OCI-M1 (cell line): ENCODE measurements around the gene BSG.

ENCODE experiments used
- DNase-seq: peaks from one replicate; lab custom pipeline; 2025; lab: John Stamatoyannopoulos, UW

Gene BSG

GRCh38 chr19:572140-572742 lies at the start of gene BSG:
TSS of gene BSG (plus strand) at chr19:572596. CDS start at chr19:572635, 39 bp downstream.
- DNase-seq, result peak; percentile 98

DNA sequence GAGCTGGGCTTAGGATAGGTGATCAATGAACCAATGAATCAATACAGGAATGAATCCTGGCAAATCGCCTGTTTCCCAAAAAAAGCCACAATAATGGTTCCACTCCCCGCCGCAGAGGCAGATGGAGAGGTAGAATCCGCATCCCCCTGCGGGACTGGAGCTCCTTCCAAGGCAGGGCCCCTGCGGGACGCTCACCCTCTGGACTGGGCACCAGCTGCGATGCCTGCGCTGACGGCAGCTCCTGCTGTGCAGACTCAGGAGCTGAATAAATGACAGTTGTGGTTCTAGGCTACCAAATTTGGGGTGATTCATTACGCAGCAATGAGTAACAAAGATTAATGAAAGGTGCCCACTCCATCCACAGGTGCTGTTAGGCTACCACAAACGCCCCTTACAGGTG lies 49.7 kb upstream of the BSG start:
- DNase-seq, result no peak

- no peak for DNase-seq
These were observed 48.2 kb upstream of the BSG start for GRCh38 chr19:524062-524674.

DNA sequence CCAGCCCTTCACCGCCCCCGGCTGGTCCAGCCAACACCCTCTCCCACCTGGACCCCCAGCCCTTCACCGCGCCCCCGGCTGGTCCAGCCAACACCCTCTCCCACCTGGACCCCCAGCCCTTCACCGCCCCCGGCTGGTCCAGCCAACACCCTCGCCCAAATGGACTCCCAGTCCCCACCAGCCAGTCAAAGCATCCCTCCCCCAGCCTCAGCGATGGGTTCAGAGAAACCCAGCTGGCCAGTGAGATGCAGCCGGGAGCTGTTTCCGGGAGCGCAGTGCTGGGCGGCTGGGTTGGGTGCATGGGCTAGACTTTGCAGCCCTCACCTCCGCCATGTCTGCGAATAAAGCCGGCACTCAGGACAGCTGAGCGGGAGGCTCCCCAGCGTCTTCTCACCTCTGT lies 47.4 kb upstream of the BSG start:
- no peak for DNase-seq

DNA sequence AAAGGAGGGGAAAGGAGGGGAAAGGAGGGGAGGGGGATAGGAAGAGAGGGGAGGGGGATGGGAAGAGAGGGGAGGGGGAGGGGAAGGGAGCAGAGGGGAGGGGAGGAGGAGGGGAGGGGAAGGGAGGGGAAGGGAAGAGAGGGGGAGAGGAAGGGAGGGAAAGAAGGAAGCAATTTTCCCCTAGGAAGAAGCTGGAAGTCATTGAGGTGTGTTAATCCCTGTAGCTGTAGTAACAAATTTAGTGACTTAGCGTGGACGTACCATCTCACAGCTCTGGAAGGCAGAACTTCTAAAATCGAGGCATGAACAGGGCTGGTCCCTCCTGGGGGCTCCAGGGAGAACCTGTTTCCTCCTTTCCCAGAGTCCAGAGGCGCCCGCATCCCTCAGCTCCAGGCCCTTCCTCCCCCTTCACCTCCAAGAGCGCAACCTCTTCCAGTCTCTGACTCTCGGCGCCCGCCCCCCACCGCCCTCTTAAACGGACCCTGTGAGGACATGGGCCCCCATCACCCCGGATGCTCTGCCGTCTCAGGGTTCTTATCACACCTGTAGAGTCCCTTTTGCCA lies 46.5 kb upstream of the BSG start:
- peak; percentile 0 for DNase-seq

DNA sequence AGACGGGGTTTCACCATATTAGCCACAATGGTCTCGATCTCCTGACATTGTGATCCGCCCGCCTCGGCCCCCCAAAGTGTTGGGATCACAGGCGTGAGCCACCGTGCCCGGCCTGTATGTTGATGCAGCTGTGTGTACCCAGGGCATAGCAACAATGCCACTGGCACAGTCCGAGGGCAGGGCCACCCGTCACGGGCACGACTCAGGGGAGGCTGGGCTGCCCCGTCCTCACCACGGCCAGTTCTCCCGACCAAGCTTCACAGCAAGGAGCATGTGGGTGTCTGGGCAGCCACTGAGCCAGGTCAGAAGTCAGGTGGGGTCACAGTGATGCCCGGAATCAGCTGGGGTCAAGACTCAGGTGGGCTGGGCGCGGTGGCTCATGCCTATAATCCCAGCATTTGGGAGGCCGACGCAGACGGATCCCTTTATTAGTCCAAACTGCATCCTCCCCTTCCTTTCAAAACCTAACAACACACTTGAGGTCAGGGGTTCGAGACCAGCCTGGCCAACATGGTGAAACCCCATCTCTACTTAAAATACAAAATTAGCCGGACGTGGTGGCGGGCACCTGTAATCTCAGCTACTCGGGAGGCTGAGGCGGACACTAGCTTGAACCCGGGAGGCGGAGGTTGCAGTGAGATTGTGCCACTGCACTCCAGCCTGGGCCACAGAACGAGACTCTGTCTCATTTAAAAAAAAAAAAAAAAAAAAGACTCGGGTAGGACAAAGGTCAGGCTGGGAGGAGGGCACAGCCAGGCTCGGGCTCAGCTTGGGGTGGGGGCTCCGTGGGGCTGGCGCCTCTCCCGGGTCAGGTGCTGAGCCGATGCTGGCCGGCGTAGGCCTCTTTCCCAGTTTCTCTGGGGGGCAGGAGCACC lies 42.0 kb upstream of the BSG start:
- DNase-seq, result no peak

DNA sequence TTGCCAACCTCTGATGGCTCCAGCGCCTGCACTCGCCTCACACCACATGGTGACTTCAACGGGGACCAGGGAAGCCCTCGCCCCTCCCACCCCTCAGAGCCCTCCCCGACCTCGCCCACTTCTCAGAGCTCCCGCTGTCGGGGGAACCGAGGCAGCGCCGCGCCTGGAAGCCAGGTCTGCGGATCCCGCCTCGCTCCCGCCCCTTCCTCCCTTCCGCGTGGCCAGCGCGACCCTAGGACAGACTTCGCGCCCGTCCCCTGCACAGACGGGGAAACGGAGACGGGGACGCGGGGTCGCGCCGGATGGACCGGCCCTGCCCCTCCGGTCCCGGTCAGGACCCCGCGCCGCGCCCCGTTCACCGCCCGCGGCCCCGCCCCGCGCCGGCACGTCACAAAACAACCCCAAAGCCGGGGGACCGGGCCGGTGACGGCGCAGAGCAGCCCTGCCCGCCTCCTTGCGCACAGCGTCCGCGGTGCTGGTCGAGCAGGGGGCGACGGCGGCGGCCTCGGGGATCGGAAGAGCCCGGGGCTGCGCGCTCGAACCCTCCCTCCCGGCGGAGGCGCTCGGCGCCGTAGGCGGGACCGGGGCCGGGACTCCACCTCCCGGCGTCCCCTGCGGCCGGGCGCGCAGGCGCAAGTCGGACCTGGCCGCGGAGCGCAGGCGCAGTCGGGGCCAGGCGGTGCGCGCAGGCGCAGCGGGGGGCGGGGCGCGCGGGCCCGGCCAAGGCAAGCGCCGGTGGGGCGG lies 41.2 kb upstream of the BSG start:
- peak; percentile 86 for DNase-seq

- no peak for DNase-seq
These were observed 40.4 kb upstream of the BSG start, which contains the start of gene CDC34 for GRCh38 chr19:531753-532560. TSS of gene CDC34 (plus strand) at chr19:531760. CDS start at chr19:531932, 172 bp downstream.

- DNase-seq, result peak; percentile 70
These were observed 39.6 kb upstream of the BSG start for GRCh38 chr19:532561-533363.

GRCh38 chr19:533364-534058 lies 38.9 kb upstream of the BSG start:
- no peak for DNase-seq

DNA sequence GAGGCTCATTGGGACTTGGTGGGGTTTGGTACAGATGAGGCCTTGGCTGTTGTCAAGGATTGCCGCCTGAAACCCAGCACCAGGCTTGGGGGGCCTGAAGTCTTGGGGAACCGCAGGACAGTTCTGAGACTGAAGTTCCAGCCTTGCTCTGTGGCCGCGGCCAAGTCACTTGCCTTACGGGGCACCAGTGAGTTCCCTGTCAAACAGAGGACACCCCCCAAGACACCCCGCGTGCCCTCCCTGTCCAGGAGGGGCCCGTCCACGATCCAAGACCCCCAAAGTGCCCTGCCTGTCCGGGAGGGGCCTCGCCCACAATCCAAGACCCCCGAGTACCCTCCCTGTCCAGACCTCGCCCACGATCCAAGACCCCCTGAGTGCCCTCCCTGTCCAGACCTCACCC lies 38.3 kb upstream of the BSG start:
- no peak for DNase-seq

GRCh38 chr19:535017-535835 lies 37.2 kb upstream of the BSG start:
- no peak for DNase-seq

GRCh38 chr19:536031-536880 lies 36.1 kb upstream of the BSG start:
- no peak for DNase-seq

DNA sequence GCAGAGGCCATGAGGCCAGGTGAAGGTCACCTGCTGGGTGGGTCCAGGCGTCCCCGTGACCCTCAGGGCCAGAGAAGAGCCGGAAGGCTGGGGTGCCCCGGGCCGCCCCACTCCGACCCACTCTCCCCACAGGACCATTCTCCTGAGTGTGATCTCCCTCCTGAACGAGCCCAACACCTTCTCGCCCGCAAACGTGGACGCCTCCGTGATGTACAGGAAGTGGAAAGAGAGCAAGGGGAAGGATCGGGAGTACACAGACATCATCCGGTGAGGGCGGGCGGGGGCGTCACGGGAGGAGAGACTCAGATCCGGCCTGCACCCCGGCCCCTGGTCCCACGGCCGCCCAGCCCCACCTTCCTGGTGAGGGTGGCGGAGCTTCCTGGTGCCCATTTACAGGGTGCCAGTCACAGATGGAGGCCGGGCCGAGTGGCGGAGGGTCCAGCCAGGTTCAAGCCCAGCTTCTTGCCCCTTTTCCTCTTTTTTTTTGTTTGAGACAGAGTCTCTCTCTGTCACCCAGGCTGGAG lies 35.5 kb upstream of the BSG start:
- no peak for DNase-seq

DNA sequence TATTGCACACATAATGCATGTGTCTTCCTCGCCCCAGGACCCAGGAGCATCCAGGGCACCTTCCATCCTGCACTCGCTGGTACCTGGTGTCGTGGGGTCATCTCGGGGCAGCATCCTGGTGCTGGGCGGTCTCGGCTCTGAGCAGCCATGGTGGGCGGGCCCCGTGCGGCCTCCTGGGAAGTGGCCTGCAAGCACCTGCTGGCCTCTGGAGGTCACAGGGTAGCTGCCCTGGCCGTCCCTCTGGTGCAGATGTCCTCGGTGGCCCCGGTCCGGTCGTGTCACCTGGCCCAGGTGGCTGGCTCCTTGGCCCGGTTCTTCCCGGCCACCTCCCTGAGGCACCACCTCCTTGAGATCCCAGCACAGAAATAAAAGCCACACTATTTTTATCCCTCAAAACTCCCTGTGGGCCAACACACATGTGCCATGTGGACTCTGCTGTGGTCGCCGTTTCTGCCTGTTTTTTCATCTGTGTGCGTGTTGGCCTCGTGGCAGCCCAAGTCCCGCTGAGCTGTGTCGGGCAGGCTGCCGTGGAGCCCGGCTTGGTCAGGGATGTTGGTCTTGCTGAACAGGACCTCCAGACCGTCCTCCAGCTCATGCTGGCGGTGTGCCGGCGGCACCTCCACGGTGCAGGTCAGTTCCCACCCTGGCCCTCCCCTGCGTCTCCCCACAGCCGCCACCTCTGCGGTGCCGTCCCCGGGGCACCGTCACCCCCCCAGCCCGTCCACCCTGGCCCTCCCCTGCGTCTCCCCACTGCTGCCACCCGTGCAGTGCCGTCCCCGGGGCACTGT lies 33.6 kb upstream of the BSG start:
- no peak for DNase-seq

DNA sequence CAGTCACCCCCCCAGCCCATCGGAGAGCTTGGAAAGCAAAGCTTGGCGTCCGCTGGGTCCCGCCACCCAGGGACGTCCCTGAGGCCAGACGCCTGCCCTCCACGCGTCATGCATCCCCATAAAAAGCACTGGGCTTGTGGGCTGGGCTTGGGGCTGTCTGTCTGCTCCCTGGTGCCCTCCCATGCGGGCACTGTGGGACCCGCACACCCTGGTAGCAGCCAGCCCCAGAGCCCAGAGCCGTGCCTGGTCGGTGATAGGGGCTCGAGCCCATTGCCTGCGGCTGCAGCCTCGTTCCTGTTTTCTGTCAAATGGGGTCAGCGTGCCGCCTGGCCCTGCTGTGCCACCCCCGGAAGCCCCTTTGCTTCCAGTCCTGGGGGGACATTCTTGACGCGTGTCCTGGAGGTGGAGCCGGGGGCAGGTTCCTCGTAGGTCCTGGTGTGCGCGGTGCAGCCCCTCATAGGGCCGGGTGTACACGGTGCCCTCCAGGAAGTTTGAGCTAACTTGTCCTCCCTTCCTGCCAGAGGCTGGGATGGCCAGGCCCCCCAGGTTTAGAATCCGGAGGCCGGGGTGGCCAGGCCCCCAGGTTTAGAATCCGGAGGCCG lies 32.9 kb upstream of the BSG start:
- no peak for DNase-seq
